NT2/D1 (cell line): ENCODE data around the gene RHOC.

Experiments used
- SUZ12 ChIP-seq: IDR thresholded peaks from 2 replicates; pipeline ENCODE4 v1.6.1; 2011; ENCODE audit not compliant: insufficient read length, insufficient read depth; ENCODE audit errors: extremely low read depth
- YY1 ChIP-seq: IDR thresholded peaks from 2 replicates; pipeline ENCODE4 v1.6.1; 2011; ENCODE audit not compliant: insufficient read length, insufficient read depth
- ZNF274 ChIP-seq: IDR thresholded peaks from 2 replicates; pipeline ENCODE4 v1.6.1; 2011; ENCODE audit warnings: mild to moderate bottlenecking, low read depth, low read length

DNA sequence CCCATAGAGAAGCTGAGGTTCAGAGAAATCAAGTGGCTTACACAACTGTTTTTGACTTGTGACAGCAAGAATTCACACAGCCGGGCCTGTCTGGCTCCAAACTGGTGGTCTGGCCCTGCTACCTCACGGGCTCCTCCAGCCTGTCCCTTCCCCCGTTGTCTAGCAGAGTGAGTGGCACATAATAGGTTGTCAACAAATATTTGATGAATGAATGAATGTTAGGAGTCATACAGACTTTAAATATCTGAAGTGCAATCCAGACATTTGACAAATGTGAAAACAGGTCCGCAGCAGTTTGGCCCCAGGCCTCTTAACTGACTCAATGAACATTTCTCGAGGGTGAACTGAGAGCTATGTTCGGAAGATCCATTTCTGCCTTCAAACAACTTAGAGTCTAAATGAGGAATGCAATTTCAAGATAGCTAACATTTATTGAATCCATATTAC lies 1.1 kb upstream of the RHOC start:
- TF ChIP-seq ZNF274 (no peak), SUZ12 (no peak), YY1 (no peak)
